ENCODE results near the gene ADCK1.
"Not testable (repeated sequence)": the region's sequence is repeated elsewhere in the genome, so short reads cannot be mapped to it uniquely, and the experiment has no call there.

Gene ADCK1

DNA sequence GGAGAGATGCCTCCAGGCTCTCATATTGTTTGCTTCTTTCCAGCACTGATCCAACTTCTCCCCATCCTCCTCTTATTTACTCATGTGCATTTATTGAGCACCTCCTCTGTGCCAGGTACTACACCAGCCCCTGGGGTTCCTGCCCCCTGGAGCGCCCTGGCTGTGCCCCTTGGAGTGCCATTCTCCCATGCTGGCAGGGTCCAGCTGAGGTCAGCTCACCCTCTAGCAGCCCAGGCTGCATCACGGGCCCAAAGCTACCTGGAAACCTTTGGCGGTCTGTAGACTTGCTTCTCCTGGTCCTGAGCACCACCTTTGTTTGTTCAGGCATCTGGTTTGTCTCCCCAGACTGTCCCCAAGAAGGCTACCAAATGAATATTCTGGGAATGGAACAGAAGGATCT lies 67.0 kb downstream of the ADCK1 start:
- DNase-seq (ENCODE audit: low read depth) = no peak

DNA sequence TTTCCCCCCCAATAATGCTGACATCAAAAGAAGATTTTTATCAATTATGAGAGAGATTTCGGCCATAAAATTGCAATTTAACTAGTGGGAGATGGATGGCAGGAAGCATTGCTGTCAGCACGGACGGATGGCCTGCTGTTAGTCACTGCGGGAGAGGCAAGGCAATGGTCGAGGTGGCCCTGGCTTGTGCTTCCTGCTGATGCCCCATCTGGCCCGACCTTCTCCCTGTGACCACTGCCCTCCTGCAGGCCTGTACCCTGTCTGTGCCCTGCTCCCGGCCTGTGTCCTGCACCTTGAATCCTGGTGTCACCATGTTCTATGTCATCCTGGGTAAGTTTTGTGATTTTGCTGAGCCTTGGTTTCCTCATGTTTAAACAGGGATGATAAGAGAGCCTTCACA lies 67.6 kb downstream of the ADCK1 start:
- DNase-seq (ENCODE audit: low read depth) = no peak

DNA sequence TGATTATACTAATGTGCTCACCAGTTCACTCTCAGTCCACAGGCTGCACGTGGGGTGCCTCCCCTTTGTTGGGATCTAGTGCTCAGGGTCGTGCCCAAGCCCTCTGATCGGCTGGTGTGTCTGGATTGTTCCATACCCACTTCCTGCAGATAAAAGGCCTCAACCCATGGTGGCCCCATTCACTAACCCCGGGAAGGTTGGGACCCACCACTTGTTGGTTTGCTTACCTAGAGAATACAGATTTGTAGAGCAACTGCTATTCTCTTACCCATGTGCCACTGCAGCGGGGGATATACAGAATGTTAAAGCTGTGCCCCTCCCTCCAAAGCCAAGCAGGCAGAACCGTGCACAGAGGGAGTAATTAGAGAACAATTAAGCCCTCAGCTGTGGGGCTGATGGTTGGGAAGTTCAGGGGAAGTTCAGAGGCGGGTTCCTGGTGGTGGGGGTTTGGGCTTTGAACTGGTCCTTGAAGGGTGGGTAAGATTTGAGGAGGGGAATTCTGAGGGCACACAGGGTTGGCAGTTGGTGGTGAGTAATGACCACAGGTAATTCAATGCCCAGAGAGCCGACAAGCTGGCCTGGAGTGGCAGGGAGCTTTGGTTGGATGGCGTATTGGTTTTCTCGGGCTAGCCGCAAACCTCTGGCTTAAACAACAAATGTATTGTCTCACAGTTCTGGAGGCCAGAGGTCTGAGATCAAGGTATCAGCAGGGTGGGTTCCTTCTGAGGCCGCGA lies 68.8 kb downstream of the ADCK1 start:
- no peak for DNase-seq (ENCODE audit: low read depth)

DNA sequence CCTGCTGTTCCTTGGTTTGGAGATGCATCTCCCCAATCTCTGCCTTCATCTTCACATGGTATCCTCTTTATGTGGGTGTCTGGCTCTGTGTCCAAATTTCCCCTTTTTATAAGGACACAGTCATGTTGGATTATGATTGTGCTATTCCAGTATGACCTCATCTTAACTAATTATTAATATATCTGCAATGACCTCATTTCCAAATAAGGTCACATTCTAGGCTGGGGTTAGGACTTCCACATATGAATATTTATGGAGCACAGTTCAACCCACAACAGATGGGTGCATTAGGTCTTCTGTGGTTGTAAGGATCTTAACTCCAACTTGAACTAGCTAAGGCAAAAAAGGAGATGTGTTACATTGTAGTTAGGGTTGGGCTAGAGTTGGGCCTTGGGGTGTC lies 69.4 kb downstream of the ADCK1 start:
- no peak for DNase-seq (ENCODE audit: low read depth)

DNA sequence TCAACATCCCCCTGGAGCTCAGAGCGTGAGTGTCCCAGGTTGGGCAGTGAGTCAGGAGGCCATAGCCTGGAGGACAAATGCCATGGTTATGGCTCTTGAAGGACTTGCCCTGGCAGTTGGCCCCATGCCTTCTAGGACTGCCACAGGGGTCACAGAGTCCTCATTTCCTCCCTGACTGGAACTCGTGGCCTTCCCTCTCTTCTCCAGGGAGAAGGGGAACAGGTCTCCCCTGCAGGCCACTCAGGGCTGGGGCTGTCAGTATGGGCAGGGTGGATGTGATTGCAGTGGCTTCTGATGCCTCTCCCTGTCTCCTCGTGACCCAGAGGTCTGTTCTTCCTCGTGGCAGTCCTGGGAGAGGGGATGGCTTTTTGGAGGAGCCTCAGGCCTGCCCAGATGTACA lies 70.7 kb downstream of the ADCK1 start:
- DNase-seq (ENCODE audit: low read depth) = no peak

DNA sequence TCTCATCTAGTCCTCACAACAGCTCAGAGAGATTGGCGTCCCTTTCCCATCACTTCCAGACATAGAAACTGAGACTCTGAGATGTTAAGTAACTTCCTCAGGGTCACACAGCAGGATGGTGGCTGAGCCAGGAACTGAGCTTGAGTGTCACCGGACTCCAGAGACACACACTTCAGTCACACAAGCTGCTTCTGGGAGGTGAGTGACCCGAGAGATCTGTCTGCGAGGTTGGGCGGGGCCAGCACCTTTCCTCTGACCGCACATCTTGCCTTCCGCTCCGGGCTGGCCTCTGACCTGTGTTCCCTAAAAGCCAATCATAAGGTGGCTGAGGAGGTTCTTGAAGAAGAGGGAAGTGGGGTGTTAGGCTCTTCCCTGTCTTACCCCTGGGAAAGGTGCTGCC lies 72.2 kb downstream of the ADCK1 start:
- DNase-seq (ENCODE audit: low read depth) = no peak

DNA sequence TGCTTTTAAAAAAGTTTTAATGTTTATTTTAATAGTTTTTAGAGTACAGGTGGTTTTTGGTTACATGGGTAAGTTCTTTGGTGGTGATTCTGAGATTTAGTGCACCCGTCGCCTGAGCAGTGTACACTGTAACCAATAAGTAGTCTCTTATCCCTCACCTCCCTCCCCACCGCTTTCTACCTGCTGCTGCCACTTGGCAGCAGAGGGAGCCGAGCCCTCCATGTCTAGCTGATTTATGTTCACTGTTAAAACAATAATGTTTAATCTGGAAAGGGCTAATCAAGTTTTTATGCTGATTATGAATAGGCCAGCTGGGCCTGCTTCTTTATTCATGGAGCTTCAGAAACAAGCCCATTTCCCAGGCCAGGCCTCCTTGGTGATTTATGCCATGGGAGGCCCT lies 73.1 kb downstream of the ADCK1 start:
- DNase-seq (ENCODE audit: low read depth) = no peak

DNA sequence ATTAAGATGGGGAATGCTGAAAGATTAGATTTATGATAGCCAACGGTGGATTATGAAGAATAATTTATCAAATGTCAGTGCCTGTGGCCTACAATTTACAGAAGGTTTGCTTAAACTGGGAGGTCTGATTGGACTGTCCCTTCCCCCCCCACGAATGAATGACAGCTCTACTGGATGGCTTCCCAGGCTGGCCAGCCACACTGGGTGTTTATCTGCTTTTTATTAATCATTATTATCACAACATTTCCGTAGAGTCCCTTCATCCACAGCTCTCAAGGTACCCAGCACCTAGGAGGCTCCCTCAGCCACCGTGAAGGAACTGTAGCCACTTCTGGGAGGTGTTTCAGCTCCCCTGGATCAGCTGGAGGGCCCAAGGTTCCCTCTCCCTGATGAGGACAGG lies 78.9 kb downstream of the ADCK1 start:
- no peak for DNase-seq (ENCODE audit: low read depth)

DNA sequence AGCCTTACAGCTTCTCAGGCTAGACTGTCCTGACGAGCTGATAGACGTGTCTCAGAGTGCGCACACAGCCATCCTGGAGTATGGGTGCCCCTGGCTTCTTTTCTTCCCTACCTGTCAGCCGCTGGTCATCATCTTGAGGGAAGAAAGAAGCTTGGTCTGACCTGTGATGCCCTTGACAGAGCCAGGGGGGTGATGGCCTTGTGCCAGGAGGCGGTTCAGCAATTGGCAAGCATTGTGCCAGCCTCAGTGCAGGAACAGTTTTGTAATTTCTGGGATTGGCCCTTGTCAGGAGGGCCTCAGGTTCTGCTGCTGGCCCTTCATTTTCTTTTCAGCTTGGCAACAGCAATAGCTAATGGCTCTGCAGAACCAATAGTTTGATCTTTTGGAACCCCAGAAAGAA lies 80.1 kb downstream of the ADCK1 start:
- no peak for DNase-seq (ENCODE audit: low read depth)

DNA sequence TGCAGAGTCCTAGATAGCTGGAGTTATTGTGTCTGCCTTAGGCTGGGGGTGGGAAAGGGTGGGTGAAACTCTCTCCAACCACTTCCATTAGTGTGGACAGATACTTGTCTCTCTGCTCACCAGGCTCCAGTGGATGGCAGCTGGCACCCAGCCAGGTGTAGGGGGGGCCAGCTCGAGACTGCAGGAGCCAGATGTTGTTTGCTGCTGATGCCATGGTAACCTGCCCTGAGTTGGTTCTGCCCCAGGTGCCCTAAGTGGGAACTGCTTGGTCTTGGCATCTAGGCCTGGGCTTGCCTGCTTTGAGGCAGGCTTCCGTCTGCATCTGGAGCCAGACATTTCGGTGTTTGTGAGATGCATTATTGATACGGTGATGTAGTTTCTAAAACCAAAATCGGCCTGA lies 82.2 kb downstream of the ADCK1 start:
- DNase-seq (ENCODE audit: low read depth) = no peak

DNA sequence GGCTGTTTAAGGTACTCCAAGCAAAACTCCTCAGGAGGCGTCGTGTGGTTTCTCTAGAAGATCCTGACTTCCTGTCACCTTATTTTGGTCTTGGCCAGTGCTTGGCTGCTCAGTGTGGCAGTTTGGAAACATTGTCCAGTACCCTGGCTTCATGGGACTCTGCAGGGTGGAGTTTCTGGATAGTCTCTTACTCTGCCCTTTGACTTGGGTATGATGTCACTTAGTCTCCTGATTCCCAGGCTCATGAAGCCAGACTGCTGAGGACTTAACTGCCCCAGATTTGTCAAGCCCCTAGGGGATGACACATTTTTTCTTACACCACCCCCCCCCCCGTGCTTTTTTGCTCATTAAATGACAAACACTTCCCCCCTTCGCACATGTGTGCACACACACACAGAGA lies 82.7 kb downstream of the ADCK1 start:
- DNase-seq (ENCODE audit: low read depth) = no peak

DNA sequence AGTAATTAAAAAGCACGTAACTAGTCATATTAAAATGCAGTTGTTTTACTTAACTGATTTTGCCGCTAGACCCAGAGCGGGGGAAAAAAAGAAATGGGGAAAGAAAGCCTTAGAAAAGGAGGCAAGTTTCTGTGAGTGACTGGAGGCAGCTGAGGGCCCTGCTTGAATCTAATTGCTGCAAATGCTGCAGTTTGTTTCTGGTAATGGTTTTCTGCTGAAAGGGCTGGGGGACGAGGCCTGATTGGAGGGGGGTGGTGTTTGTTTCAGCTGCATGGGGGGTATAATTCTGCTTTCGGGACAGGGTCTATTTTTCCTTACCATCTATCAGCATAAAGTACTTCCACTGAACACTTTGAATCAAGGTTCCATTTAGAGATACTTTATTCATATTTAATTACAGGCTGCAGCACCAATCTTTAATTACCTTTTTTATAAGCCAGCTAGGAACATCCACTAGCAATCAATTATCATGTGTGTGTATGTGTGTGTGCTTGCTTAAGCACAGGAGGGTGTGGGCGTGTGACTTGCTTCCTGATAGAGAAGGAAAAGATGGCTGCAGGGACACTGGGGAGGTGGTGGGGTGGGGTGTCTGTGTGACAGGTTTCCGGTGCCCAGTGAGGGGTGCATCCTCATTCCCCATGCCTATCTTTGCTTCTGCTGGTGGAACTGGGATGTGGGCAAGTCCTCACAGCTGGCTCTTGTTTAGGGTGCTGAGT lies 83.4 kb downstream of the ADCK1 start:
- no peak for DNase-seq (ENCODE audit: low read depth)

DNA sequence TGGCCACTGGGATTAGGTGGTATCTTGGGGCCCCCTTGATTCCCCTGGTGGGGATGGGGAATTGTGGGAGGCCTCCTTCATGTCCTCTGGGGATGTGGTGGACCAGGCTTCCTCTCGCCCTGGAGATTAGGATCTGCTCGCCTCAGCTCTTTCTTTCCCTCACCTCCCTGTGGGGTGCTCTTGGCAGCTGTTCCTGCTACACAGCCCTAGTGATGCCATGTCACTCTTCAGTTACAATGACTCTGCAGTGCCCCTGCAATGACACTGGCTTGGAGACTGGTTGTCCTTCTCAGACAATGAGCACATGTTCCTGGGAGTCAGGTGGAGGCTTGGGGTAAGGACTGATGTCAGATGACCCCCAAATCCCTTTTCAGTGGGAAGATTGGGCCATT lies 83.9 kb downstream of the ADCK1 start:
- DNase-seq (ENCODE audit: low read depth) = no peak

DNA sequence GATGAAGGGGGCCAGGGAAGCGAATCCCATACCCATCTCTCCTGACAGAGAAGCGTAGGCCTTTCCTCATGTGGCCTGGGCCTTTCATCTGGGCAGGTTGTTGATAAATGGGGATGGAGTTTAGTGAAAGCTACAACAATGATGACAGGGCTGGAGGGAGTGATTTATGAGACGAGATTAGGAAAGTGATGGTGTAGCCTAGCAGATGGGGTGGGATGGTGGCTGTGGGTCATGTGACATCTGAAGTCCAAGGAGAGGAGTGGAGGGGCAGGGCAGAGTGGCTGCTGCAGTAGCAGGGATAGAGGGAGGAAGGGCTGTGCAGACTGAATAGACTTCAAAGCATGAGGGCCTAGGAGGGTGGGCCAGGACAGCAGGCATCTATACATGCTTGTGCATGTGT lies 85.5 kb downstream of the ADCK1 start:
- DNase-seq (ENCODE audit: low read depth) = no peak

DNA sequence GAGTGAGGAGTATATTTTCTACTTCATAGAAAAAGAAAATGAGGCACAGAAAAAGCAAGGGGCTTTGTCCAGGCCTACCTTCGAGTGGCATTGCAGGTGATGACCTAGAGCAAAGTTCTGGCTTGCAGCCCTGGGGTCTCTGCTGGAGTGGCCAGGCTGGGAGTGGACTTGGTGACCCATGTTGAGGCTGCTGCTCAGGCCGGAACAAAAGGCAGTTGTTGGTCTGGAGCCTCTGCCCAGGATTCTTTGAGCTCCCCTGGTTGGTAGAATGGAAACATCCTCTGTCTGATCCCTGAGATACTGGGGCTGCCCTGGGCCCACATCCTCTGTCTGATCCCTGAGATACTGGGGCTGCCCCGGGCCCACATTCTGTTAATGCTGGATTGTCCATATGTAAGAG lies 86.1 kb downstream of the ADCK1 start:
- DNase-seq (ENCODE audit: low read depth) = no peak

DNA sequence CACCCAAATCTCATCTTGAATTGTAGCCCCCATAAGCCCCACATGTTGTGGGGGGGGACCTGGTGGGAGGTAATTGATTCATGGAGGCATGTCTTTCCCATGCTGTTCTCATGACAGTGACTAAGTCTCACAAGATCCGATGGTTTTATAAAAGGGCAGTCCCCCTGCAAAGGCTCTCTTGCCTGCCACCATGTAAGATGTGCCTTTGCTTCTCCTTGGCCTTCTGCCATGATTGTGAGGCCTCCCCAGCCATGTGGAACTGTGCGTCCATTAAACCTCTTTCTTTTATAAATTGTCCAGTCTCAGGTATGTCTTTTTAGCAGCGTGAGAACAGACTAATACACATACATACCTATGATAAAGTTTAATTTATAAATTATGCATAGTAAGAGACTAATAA lies 89.0 kb downstream of the ADCK1 start:
- not testable (repeated sequence) for DNase-seq (ENCODE audit: low read depth)

DNA sequence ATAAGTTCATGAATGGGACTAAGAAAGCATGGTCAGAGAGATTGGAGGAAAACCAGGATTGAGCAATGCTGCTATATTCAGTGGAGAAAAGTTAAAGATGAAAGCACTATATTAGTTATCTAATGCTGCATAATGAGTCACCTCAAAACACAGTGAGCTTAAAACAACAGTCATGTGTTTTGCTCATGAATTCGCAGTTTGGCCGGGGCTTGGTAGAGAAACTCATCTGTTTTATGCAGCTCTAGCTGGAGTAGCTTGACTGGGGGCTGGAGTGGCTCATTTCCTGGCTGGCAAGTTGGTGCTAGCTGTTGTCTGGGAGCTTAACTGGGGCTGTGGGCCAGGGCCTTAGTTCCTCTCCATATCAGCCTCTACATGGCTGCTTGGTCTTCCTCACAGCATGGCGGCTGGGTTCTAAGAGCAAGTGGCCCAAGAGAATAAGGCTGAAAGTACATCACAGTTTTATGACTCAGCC lies 90.1 kb downstream of the ADCK1 start:
- peak; percentile 54 for DNase-seq (ENCODE audit: low read depth)

DNA sequence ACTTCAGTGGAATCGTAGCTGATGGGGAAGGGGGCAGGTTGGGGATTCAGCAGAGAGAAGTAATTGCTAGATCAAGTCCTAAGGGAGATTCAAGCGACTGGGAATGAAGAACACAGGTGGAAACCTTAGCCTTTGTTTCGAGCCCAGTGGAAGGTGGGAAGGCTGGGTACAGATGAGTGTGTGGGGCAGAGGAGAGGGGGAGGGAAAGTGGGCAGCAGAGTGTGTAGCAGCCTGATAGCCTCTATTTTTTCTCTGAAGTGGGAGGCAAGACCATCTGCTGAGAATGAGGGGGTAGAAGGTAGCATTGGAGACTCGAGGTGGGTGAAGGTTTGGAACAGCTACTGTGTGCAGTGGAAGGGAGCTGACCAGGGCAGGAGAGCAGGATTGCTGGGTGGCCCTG lies 91.0 kb downstream of the ADCK1 start:
- no peak for DNase-seq (ENCODE audit: low read depth)

DNA sequence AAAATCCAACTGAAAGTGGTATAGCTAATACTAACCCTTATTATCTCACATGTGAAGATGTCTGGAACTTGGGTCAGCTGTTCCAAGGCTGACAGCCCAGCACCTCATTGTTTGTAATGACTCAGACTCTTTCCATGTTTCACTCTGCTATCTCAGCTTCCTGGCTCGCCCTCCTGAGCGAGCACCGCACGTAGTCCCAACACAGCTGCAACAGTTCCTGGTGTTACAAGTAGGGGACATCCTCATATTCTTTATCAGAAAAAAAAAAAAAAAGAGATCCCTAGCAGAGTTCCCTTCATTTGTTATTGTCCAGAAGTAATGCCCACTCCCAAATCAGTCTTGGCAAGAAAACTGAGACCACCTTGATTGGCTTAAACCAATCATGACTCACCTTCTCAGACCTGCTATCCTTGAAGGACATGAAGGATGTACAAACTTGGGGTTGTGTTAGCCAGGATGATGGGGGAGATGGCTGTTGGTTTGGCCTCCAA lies 92.5 kb downstream of the ADCK1 start:
- DNase-seq (ENCODE audit: low read depth) = no peak

DNA sequence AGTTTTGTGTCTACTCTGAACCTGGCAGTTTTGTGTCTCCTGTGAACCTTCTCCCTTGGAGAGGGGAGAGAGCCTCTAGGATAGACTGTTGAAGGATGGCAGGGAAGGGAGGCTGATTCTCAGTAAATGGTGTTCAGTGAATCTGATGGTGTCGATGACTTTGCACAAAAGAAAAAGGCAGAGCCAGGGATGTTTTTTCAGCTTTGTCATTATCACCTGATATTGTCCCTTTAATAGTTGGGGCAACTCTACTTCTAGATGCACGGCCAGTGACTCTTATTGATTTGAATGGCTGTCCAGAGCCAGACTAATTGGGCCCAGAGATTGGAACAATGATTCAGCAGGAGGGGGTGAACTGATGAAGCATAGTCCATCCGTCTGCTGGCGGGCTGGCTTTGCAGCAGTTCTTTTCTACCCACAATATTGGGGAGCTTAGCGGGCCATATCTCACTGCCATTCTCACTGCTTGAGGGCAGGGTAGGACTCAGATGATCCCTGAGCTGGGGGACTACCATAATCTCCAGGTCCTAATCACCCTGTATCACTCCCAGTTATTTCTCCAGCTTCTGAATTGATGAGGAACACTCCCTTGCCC lies 93.1 kb downstream of the ADCK1 start:
- no peak for DNase-seq (ENCODE audit: low read depth)

DNA sequence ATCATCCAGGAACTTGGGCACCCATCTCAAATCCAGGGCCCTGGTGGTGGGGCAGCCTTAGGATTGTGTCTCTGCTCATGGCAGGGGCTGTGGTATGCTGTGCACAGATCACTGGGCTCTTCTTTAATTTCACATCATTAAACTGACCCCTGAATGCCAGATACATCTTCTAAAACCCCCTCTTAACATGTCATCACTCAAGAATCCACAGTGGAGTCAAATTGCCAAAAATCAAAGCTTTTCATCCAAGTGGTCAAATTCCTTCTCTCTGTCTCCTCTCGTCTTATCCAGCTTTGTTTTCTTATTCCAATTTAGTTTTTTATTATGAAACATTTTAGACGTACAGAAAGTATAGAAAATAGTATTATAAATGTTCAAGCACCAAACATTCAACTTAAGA lies 97.5 kb downstream of the ADCK1 start:
- DNase-seq (ENCODE audit: low read depth) = no peak

DNA sequence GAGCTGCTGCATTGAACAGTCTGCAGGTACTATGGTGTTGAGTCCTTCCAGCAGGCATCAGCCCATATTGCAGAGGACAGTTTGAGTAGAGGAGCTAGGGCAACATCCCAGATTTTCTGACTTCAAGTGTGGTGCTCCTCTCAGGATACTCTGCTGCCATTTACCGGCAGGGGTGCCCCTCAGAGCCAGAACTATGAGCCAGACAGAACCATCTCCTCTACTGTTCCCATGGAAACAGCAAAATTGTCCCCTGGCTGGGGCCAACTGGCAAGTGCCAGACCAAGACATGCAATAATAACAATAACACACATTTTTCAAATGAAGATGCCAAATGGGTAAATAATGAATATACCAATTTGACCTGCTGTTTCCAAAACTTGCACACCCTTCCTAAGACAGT lies 102.9 kb downstream of the ADCK1 start:
- DNase-seq (ENCODE audit: low read depth) = no peak

DNA sequence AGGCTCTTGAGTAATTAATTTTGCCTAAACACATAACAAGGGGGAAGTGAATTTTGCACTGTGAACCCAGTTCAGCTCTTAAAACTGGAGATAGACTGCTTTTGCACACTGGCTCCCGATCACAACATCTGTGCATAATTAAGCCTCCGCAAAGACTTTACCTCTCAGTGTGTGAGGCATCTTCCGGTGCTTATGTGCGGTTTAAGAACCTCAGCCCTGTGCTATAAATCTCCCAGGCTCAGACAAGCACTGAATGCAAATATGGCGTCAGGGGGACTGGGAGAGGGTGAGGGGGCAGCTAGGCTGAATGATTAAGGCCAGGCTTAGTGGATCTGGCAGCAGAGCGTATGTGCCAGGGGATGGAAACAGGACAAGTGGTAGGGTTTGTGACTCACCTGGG lies 103.3 kb downstream of the ADCK1 start:
- no peak for DNase-seq (ENCODE audit: low read depth)

Measured in GM04503 (cell line).